NCI-H2227 (cell line): ENCODE results near the gene E2F2.

Experiments used
- DNase-seq: peaks from one replicate; lab custom pipeline; 2025; ENCODE audit not compliant: unreplicated experiment; lab: John Stamatoyannopoulos, UW

The E2F2 gene

GRCh38 chr1:23530747-23531561 lies at the start of gene E2F2:
E2F2 (minus strand) TSS chr1:23531233; CDS start chr1:23530793, 440 bp downstream.
- DNase-seq: peak; percentile 94

GRCh38 chr1:23578997-23579363 lies 47.9 kb upstream of the E2F2 start:
- no peak for DNase-seq

- no peak for DNase-seq
These were observed 47.4 kb upstream of the E2F2 start for GRCh38 chr1:23578311-23578996.

- DNase-seq: no peak
These were observed 46.3 kb upstream of the E2F2 start for GRCh38 chr1:23577056-23578004.

- no peak for DNase-seq
These were observed 45.5 kb upstream of the E2F2 start for GRCh38 chr1:23576338-23577055.

- DNase-seq: no peak
These were observed 44.3 kb upstream of the E2F2 start for GRCh38 chr1:23575226-23575810.

GRCh38 chr1:23574265-23574754 lies 43.3 kb upstream of the E2F2 start:
- no peak for DNase-seq

- no peak for DNase-seq
These were observed 42.6 kb upstream of the E2F2 start for GRCh38 chr1:23573574-23574182.

- DNase-seq: no peak
These were observed 40.4 kb upstream of the E2F2 start for GRCh38 chr1:23571465-23571864.

GRCh38 chr1:23570001-23570691 lies 39.1 kb upstream of the E2F2 start:
- no peak for DNase-seq

- no peak for DNase-seq
These were observed 37.8 kb upstream of the E2F2 start for GRCh38 chr1:23568608-23569383.

GRCh38 chr1:23567996-23568607 lies 37.1 kb upstream of the E2F2 start:
- DNase-seq: peak; percentile 61

- DNase-seq: no peak
These were observed 36.6 kb upstream of the E2F2 start for GRCh38 chr1:23567629-23567995.

GRCh38 chr1:23566304-23566703 lies 35.3 kb upstream of the E2F2 start:
- no peak for DNase-seq

- DNase-seq: no peak
These were observed 34.7 kb upstream of the E2F2 start for GRCh38 chr1:23565776-23566175.

- DNase-seq: no peak
These were observed 33.6 kb upstream of the E2F2 start for GRCh38 chr1:23564529-23565122.

- no peak for DNase-seq
These were observed 32.8 kb upstream of the E2F2 start for GRCh38 chr1:23563755-23564374.
